GM12872 (cell line): ENCODE measurements around the gene RNF223.

Experiments used
- CTCF ChIP-seq: IDR thresholded peaks from 3 replicates; pipeline ENCODE4 v1.5.1; 2011; ENCODE audit warnings: low read depth, mild to moderate bottlenecking, low read length, moderate library complexity; ENCODE audit not compliant: insufficient read depth

The RNF223 gene

GRCh38 chr1:1082776-1083415, 8.8 kb upstream of the RNF223 start:
- TF ChIP-seq CTCF, result no peak

GRCh38 chr1:1082239-1082775, 8.2 kb upstream of the RNF223 start:
- no peak for TF ChIP-seq CTCF

GRCh38 chr1:1081311-1082238, 7.5 kb upstream of the RNF223 start:
- TF ChIP-seq CTCF, result no peak

GRCh38 chr1:1080951-1081310, 6.8 kb upstream of the RNF223 start:
- TF ChIP-seq CTCF, result no peak

- TF ChIP-seq CTCF, result no peak
Observed at GRCh38 chr1:1080122-1080757, 6.1 kb upstream of the RNF223 start.

- no peak for TF ChIP-seq CTCF
Observed at GRCh38 chr1:1079408-1080121, 5.5 kb upstream of the RNF223 start.
